ENCODE results near the gene CAMP.

The CAMP gene

GRCh38 chr3:48214225-48214624, 9.1 kb upstream of the CAMP start:
- no peak for DNase-seq (ENCODE audit: low read depth)
- no peak overlapping the region for H3K4me3 ChIP-seq (ENCODE audit: low read depth, low read length)
- TF ChIP-seq CTCF (IDR thresholded peaks at IDR 0.05; ENCODE audit: low read depth, low read length, missing control alignments): no peak

- no peak overlapping the region for H3K4me3 ChIP-seq (ENCODE audit: low read depth, low read length)
- DNase-seq (ENCODE audit: low read depth): no peak
- TF ChIP-seq CTCF (IDR thresholded peaks at IDR 0.05; ENCODE audit: low read depth, low read length, missing control alignments): no peak
Observed at GRCh38 chr3:48215019-48215418, 8.3 kb upstream of the CAMP start.

GRCh38 chr3:48215466-48215865, 7.8 kb upstream of the CAMP start:
- H3K4me3 ChIP-seq (ENCODE audit: low read depth, low read length): no peak overlapping the region
- no peak for DNase-seq (ENCODE audit: low read depth)
- TF ChIP-seq CTCF (IDR thresholded peaks at IDR 0.05; ENCODE audit: low read depth, low read length, missing control alignments): no peak

- H3K4me3 ChIP-seq (ENCODE audit: low read depth, low read length): no peak overlapping the region
- no peak for DNase-seq (ENCODE audit: low read depth)
- TF ChIP-seq CTCF (IDR thresholded peaks at IDR 0.05; ENCODE audit: low read depth, low read length, missing control alignments): no peak
Observed at GRCh38 chr3:48215876-48216275, 7.4 kb upstream of the CAMP start.

- no peak for TF ChIP-seq CTCF (IDR thresholded peaks at IDR 0.05; ENCODE audit: low read depth, low read length, missing control alignments)
- H3K4me3 ChIP-seq (ENCODE audit: low read depth, low read length): no peak overlapping the region
- no peak for DNase-seq (ENCODE audit: low read depth)
Observed at GRCh38 chr3:48217449-48217848, 5.8 kb upstream of the CAMP start.

- no peak for DNase-seq (ENCODE audit: low read depth)
- H3K4me3 ChIP-seq (ENCODE audit: low read depth, low read length): no peak overlapping the region
- TF ChIP-seq CTCF (IDR thresholded peaks at IDR 0.05; ENCODE audit: low read depth, low read length, missing control alignments): no peak
Observed at GRCh38 chr3:48218537-48218936, 4.8 kb upstream of the CAMP start.

- no peak for DNase-seq (ENCODE audit: low read depth)
- no peak for TF ChIP-seq CTCF (IDR thresholded peaks at IDR 0.05; ENCODE audit: low read depth, low read length, missing control alignments)
- H3K4me3 ChIP-seq (ENCODE audit: low read depth, low read length): no peak overlapping the region
Observed at GRCh38 chr3:48219543-48219942, 3.8 kb upstream of the CAMP start.
